Measurements from ENCODE around the gene RAX2.
A peak's percentile ranks its signal among the peaks of the same experiment; 100 is the strongest.
"Not testable (repeated sequence)": the region's sequence is repeated elsewhere in the genome, so short reads cannot be mapped to it uniquely, and the experiment has no call there.

The RAX2 gene

GRCh38 chr19:3761382-3762129 is 10.5 kb downstream of the RAX2 start, which contains the start of gene APBA3:
Gene APBA3, minus strand, starts transcription at chr19:3761692. Its CDS starts 1,428 bp downstream, at chr19:3760264.
- peak; percentile 93 to 98 (median 95) for DNase-seq (ENCODE audit: low read depth in 2 of 3, low spot score in 1 of 3)

GRCh38 chr19:3760871-3761361 is 11.1 kb downstream of the RAX2 start:
- no peak for DNase-seq (ENCODE audit: low read depth in 2 of 3, low spot score in 1 of 3)

- DNase-seq (ENCODE audit: low read depth in 2 of 3, low spot score in 1 of 3): no peak
Observed at GRCh38 chr19:3759482-3760254, 12.4 kb downstream of the RAX2 start.

GRCh38 chr19:3758297-3758696 is 13.7 kb downstream of the RAX2 start:
- not testable (repeated sequence) for DNase-seq (ENCODE audit: low read depth in 2 of 3, low spot score in 1 of 3)

GRCh38 chr19:3757705-3758104 is 14.3 kb downstream of the RAX2 start:
- not testable (repeated sequence) for DNase-seq (ENCODE audit: low read depth in 2 of 3, low spot score in 1 of 3)

- no peak for DNase-seq (ENCODE audit: low read depth in 2 of 3, low spot score in 1 of 3)
Observed at GRCh38 chr19:3753631-3754410, 18.2 kb downstream of the RAX2 start.

- no peak for DNase-seq (ENCODE audit: low read depth in 2 of 3, low spot score in 1 of 3)
Observed at GRCh38 chr19:3752492-3752891, 19.5 kb downstream of the RAX2 start.

- no peak for DNase-seq (ENCODE audit: low read depth in 2 of 3, low spot score in 1 of 3)
Observed at GRCh38 chr19:3751236-3751635, 20.8 kb downstream of the RAX2 start.

- no peak for DNase-seq (ENCODE audit: low read depth in 2 of 3, low spot score in 1 of 3)
Observed at GRCh38 chr19:3750211-3750610, 21.8 kb downstream of the RAX2 start.

- DNase-seq (ENCODE audit: low read depth in 2 of 3, low spot score in 1 of 3): no peak
Observed at GRCh38 chr19:3748965-3749364, 23.1 kb downstream of the RAX2 start.

- DNase-seq (ENCODE audit: low read depth in 2 of 3, low spot score in 1 of 3): no peak
Observed at GRCh38 chr19:3746371-3747056, 25.5 kb downstream of the RAX2 start.

- DNase-seq (ENCODE audit: low read depth in 2 of 3, low spot score in 1 of 3): no peak
Observed at GRCh38 chr19:3745363-3746045, 26.5 kb downstream of the RAX2 start.

GRCh38 chr19:3743486-3743885 is 28.5 kb downstream of the RAX2 start:
- no peak for DNase-seq (ENCODE audit: low read depth in 2 of 3, low spot score in 1 of 3)

- DNase-seq (ENCODE audit: low read depth in 2 of 3, low spot score in 1 of 3): no peak
Observed at GRCh38 chr19:3740431-3740830, 31.6 kb downstream of the RAX2 start.

- no peak for DNase-seq (ENCODE audit: low read depth in 2 of 3, low spot score in 1 of 3)
Observed at GRCh38 chr19:3738477-3739220, 33.4 kb downstream of the RAX2 start.

- no peak for DNase-seq (ENCODE audit: low read depth in 2 of 3, low spot score in 1 of 3)
Observed at GRCh38 chr19:3737487-3738205, 34.4 kb downstream of the RAX2 start.

GRCh38 chr19:3736106-3736724 is 35.8 kb downstream of the RAX2 start:
- no peak for DNase-seq (ENCODE audit: low read depth in 2 of 3, low spot score in 1 of 3)

GRCh38 chr19:3734310-3734600 is 37.8 kb downstream of the RAX2 start:
- no peak for DNase-seq (ENCODE audit: low read depth in 2 of 3, low spot score in 1 of 3)

Measured in stimulated activated CD4-positive, alpha-beta T cell treated with anti-CD3 and anti-CD28 coated beads, Interleukin-12 subunit alpha, Interleukin-12 subunit beta, amount 100 ng/mL, for 48 hours (primary cell).